Cardiac fibroblast (primary cell): ENCODE results near the gene JAK1.

ENCODE experiments used
- DNase-seq, 2 donors: peaks; one replicate each; pipeline versions ENCODE4 v3.0.0 to v3.0.0-alpha.2; 2010; ENCODE audit warnings: low read depth in 2 of 2
- H3K4me3 ChIP-seq, 2 donors: replicated peaks in 1 of 2; 1 replicate in 1 of 2; 2 replicates in 1 of 2; pipeline ENCODE4 v1.5.1; 2011; ENCODE audit warnings: low read depth in 2 of 2, low read length in 2 of 2, mild to moderate bottlenecking in 2 of 2, moderate library complexity in 1 of 2
- TF ChIP-seq, protein P1 (sequence below): IDR thresholded peaks from one replicate; pipeline ENCODE4 v1.5.1; 2011; ENCODE audit warnings: low read depth, mild to moderate bottlenecking, low read length, inconsistent platforms

Gene JAK1

DNA sequence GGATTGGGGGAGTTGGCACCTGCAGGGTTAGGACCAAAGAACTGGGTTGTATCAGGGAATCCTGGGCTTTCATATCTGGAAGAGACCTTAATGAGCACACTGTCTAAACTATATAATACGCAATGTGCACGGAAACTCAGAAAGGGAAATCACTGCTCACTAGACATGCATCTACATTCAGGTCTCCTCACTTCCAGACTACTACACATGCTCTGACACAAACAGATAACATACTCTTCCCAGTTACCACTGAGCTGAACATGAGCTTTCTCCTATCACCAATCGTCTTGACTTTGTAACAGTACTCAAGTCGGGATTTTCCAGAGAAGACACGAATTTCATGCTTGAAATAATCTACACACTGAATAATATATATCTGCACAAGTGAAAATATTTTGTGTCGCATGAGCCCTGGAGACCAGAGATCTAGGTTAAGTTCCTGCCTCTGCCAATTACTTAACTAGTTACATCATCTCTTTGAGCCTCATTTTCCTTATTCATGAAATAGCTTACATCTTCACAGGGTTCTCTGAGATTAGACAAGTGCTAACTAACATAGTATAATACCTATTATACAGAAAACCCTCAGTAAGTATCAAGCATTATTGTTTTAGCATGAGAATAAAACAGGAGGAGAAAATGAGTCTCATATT, 101.1 kb downstream of the JAK1 start:
- TF ChIP-seq, protein P1, sequence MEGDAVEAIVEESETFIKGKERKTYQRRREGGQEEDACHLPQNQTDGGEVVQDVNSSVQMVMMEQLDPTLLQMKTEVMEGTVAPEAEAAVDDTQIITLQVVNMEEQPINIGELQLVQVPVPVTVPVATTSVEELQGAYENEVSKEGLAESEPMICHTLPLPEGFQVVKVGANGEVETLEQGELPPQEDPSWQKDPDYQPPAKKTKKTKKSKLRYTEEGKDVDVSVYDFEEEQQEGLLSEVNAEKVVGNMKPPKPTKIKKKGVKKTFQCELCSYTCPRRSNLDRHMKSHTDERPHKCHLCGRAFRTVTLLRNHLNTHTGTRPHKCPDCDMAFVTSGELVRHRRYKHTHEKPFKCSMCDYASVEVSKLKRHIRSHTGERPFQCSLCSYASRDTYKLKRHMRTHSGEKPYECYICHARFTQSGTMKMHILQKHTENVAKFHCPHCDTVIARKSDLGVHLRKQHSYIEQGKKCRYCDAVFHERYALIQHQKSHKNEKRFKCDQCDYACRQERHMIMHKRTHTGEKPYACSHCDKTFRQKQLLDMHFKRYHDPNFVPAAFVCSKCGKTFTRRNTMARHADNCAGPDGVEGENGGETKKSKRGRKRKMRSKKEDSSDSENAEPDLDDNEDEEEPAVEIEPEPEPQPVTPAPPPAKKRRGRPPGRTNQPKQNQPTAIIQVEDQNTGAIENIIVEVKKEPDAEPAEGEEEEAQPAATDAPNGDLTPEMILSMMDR, result no peak
- no peak overlapping the region for H3K4me3 ChIP-seq
- DNase-seq, result no peak

GRCh38 chr1:64864018-64864940, 102.1 kb downstream of the JAK1 start:
- DNase-seq, result peak; percentile 41 to 50
- TF ChIP-seq, protein P1, result no peak
- no peak overlapping the region for H3K4me3 ChIP-seq

- TF ChIP-seq, protein P1, result no peak
- H3K4me3 ChIP-seq, result no peak overlapping the region
- DNase-seq, result peak; percentile 22 to 31
Measured at GRCh38 chr1:64861611-64862010, 104.7 kb downstream of the JAK1 start.

DNA sequence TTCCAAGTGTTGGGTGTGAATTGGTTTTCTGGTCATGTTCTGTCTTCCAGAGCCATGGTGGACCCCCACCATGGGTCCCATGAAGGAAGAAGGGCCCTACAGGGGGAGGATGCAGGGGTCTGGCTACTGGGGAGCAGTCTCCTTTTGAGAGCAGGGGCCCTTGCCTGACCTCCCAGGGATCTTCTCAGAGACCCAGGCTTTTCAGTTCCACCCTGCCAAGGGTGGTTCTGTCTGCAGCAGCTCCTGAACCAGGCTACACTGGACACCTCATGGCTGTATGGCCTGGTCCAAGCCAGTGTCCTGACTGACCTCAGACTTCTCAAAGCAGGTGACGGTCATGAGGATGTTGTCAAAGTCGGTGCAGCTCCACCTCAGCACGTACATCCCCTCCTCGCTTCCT, 109.0 kb downstream of the JAK1 start:
- H3K4me3 ChIP-seq, result no peak overlapping the region
- TF ChIP-seq, protein P1, result no peak
- DNase-seq, result no peak

GRCh38 chr1:64856553-64856952, 109.8 kb downstream of the JAK1 start:
- peak; percentile 16 to 21 for DNase-seq
- TF ChIP-seq, protein P1, result no peak
- no peak overlapping the region for H3K4me3 ChIP-seq

DNA sequence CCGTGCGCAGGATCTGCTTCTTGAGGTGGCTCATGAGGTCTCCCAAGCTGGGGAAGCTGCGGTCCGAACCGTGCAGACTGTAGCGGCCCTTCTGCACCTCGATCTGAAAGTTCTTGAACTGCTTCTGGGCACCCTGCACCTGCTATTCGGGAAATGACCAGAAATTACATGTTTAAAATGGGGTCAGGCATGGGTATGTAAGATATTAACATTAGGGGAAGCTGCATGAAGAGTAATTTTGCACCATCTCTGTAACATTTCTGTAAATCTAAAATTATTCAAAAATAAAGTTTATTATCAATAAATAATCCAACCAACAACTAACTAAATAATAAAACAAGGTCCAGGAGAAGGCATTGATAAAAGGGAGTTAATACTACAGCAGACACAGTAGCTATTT, 110.8 kb downstream of the JAK1 start:
- no peak overlapping the region for H3K4me3 ChIP-seq
- TF ChIP-seq, protein P1, result no peak
- no peak for DNase-seq
